Spleen (tissue), 11 donors: ENCODE results near the gene ST7. TPM values are rescaled to one million over a fixed set of nuclear protein-coding genes. Genes with fewer than 3 reads are reported as not detected.

Experiments used
- DNase-seq: peaks from one replicate; pipeline ENCODE4 v3.0.0-alpha.2; 2020
- H3K27ac ChIP-seq, 8 donors: fragments of 200-600 bp; sonication (generic) in 7 of 8; 1 replicate in 4 of 8; 2 replicates in 4 of 8; pipeline versions ENCODE4 v1.5.0 to v1.8.0; 2016 to 2021; ENCODE audit warnings: inconsistent platforms in 4 of 8, mild to moderate bottlenecking in 4 of 8, moderate library complexity in 1 of 8
- H3K27me3 ChIP-seq, 7 donors: fragments of 200-600 bp; sonication (generic) in 6 of 7; replicated peaks in 1 of 7; 1 replicate in 4 of 7; 2 replicates in 3 of 7; pipeline versions ENCODE4 v1.5.0 to v1.8.0; 2016 to 2021; ENCODE audit warnings: inconsistent platforms in 3 of 7, mild to moderate bottlenecking in 1 of 7
- H3K36me3 ChIP-seq, 6 donors: fragments of 200-600 bp; sonication (generic) in 5 of 6; 1 replicate in 4 of 6; 2 replicates in 2 of 6; pipeline versions ENCODE4 v1.5.0 to v1.8.0; 2016 to 2021; ENCODE audit warnings: inconsistent platforms in 2 of 6
- H3K4me1 ChIP-seq, 6 donors: fragments of 200-600 bp; sonication (generic) in 5 of 6; 1 replicate in 3 of 6; 2 replicates in 3 of 6; pipeline versions ENCODE4 v1.5.0 to v1.8.0; 2016 to 2021; ENCODE audit warnings: inconsistent platforms in 3 of 6
- H3K4me3 ChIP-seq, 8 donors: fragments of 200-600 bp; sonication (generic) in 7 of 8; 1 replicate in 4 of 8; 2 replicates in 4 of 8; pipeline versions ENCODE4 v1.5.0 to v1.8.0; 2016 to 2021; ENCODE audit warnings: inconsistent platforms in 4 of 8, mild to moderate bottlenecking in 4 of 8, moderate library complexity in 2 of 8
- H3K9me3 ChIP-seq, 8 donors: fragments of 200-600 bp; sonication (generic) in 7 of 8; 1 replicate in 4 of 8; 2 replicates in 4 of 8; pipeline versions ENCODE4 v1.5.0 to v1.8.0; 2016 to 2021; ENCODE audit warnings: inconsistent platforms in 4 of 8
- CTCF ChIP-seq, 11 experiments: fragments of 200-600 bp in 7 of 11; fragments of 450-650 bp in 4 of 11; sonication (generic) in 4 of 11; IDR thresholded peaks in 8 of 11; conservative IDR thresholded peaks in 3 of 11; 1 replicate in 7 of 11; 2 replicates in 4 of 11; pipeline versions ENCODE4 v1.4.0 to v1.8.0; 2016 to 2021; ENCODE audit warnings: antibody characterized with exemption in 11 of 11, inconsistent platforms in 4 of 11, mild to moderate bottlenecking in 1 of 11
- POLR2A ChIP-seq, 3 donors: fragments of 450-650 bp; IDR thresholded peaks; one replicate each; pipeline ENCODE4 v1.5.1; 2017; ENCODE audit warnings: antibody characterized with exemption in 3 of 3, mild to moderate bottlenecking in 1 of 3
- POLR2AphosphoS5 ChIP-seq, 3 donors: sonication (generic); formaldehyde crosslinking; IDR thresholded peaks; one replicate each; pipeline ENCODE4 v1.5.1; 2017; ENCODE audit warnings: antibody characterized with exemption in 3 of 3
- WGBS, 5 donors: extraction: QIAGEN DNeasy Blood & Tissue Kit in 3 of 5; methylation state at CpG; one replicate each; pipeline versions ENCODE4 v1.1.5 to v1.1.7; 2013 to 2018; 5-methylcytosine and 5-hydroxymethylcytosine counted together
- intact Hi-C: fragments of 100-400 bp; cut with DNase I; formaldehyde crosslinking; loops from one replicate; pipeline ENCODE4 v1.15.0; 2023; ENCODE audit warnings: low total_unique reads
- microRNA-seq, 3 donors: library from miRNA; unstranded; fragments of <30 nt; microRNA quantifications; one replicate each; pipeline versions ENCODE4 to v1.1.0, GENCODE V29; 2019 to 2020
- polyA plus RNA-seq, 3 donors: library from polyadenylated mRNA; stranded (reverse); fragments of 200-250 nt; gene quantifications; one replicate each; pipeline ENCODE4 v1.2.1, GENCODE V29; 2013
- small RNA-seq, 4 donors: library from RNA; depleted of rRNA; stranded (forward); fragments of <200 nt; gene quantifications; one replicate each; pipeline ENCODE3, GENCODE V24; 2016
- total RNA-seq, 7 donors: library from RNA; depleted of rRNA in 3 of 7; stranded (reverse); fragments of >200 nt in 3 of 7; fragmentation: NEBNext Ultra II Directional in 4 of 7; extraction: Animal tissue kit (Norgen Biotek cat#: 25700) in 4 of 7; gene quantifications; one replicate each; pipeline versions ENCODE4 v1.1.0 to v1.2.1, GENCODE V29; 2016 to 2021
- donor health status: healthy with polysubstance abuse.
- donor health status: DM: no; HTN: no; CAD: no; lungs with moderate emphysema.
- donor health status: DM: no; HTN: no; CAD: no.
- donor health status: Bipolar disorder and iron deficiency.
- donor health status: healthy.
- donor health status: DM: no; HTN: no; CAD: no.
- donor health status: DM: yes; HTN: yes; CAD: no.

The ST7 gene
- total and polyA plus RNA-seq, 10 donors, result 4.7 to 36.4 (median 15.8) TPM

GRCh38 chr7:117277576-117277975 is 324.3 kb downstream of the ST7 start:
- Histone ChIP-seq H3K27me3 (peaks cover 0 to 2% (median 0%) of the 10 kb centered on the region in 7 donors), H3K4me3 (no peak overlapping the region), H3K27ac (no peak overlapping the region), H3K9me3 (no peaks in the 10 kb centered on the region), H3K36me3 (no peaks in the 10 kb centered on the region), H3K4me1 (peaks cover 0 to 13% (median 0%) of the 10 kb centered on the region in 6 donors)
- no peak for TF ChIP-seq POLR2AphosphoS5 (IDR thresholded peaks at IDR 0.05)
- 80 to 91% (median 82%) methylated on average over 3 of the region's 3 CpGs for WGBS, 5 donors
- no peak for DNase-seq
- intact Hi-C loops, result no loop called here

GRCh38 chr7:117278040-117278439 is 324.7 kb downstream of the ST7 start:
- no peak for TF ChIP-seq POLR2AphosphoS5 (IDR thresholded peaks at IDR 0.05)
- TF ChIP-seq POLR2A (IDR thresholded peaks at IDR 0.05), result no peak
- no peak for TF ChIP-seq CTCF (IDR thresholded peaks at IDR 0.05 in 8 of 11, conservative IDR thresholded peaks at IDR 0.05 in 3 of 11)
- no peak overlapping the region for H3K4me3 ChIP-seq
- no peak for DNase-seq
- H3K36me3 ChIP-seq, result no peaks in the 10 kb centered on the region
- H3K4me1 ChIP-seq, result peaks cover 0 to 13% (median 0%) of the 10 kb centered on the region in 6 donors
- WGBS, 5 donors, result 92 to 98% (median 95%) methylated on average over 7 to 10 of the region's 10 CpGs
- intact Hi-C loops, result no loop called here
- no peaks in the 10 kb centered on the region for H3K27me3 ChIP-seq
- H3K27ac ChIP-seq, result no peak overlapping the region
- no peaks in the 10 kb centered on the region for H3K9me3 ChIP-seq

- Histone ChIP-seq H3K4me3 (no peak overlapping the region), H3K27me3 (no peaks in the 10 kb centered on the region), H3K27ac (no peak overlapping the region), H3K36me3 (no peaks in the 10 kb centered on the region), H3K4me1 (peaks cover 0 to 13% (median 0%) of the 10 kb centered on the region in 6 donors), H3K9me3 (no peaks in the 10 kb centered on the region)
- WGBS, 5 donors, result 80 to 100% (median 88%) methylated on average over 2 of the region's 2 CpGs
- DNase-seq, result no peak
- no peak for TF ChIP-seq CTCF (IDR thresholded peaks at IDR 0.05 in 8 of 11, conservative IDR thresholded peaks at IDR 0.05 in 3 of 11)
- TF ChIP-seq POLR2A (IDR thresholded peaks at IDR 0.05), result no peak
- no peak for TF ChIP-seq POLR2AphosphoS5 (IDR thresholded peaks at IDR 0.05)
- intact Hi-C loops, result no loop called here
Observed at GRCh38 chr7:117279203-117279602, 325.9 kb downstream of the ST7 start.

Small RNAs within 50 kb of the gene (microRNA-seq; reads per million reads assigned to microRNA genes)
- gene MIR6132, result 0 to 0.35 (median 0) reads per million in 3 donors

Small RNAs within 50 kb of the gene (small RNA-seq; reads per million reads assigned to genes)
- gene AC002542.1 (0 reads per million in 4 donors), gene MTCYBP6 (0 reads per million in 4 donors), gene RF00019 (0 reads per million in 4 donors), gene RF02179 (0 reads per million in 4 donors), gene RF02180 (0 reads per million in 4 donors), gene RF02181 (0 reads per million in 4 donors), gene RF02183 (0 reads per million in 4 donors), gene RF02184 (0 reads per million in 4 donors), gene RF02185 (0 reads per million in 4 donors), gene RF02188 (0 reads per million in 4 donors), gene RNA5SP239 (0 reads per million in 4 donors)

Other genes starting within 250 kb of the ST7 start
- gene CAPZA2, start 90.9 kb upstream of the ST7 start, total RNA-seq, result 100 to 1,000 TPM; 117 to 263 (median 186) TPM
- 10 to 100 TPM; 27.6 to 68.1 (median 38.6) TPM for gene CAPZA2, start 90.9 kb upstream of the ST7 start, polyA plus RNA-seq